Measurements from ENCODE around the gene ARFIP2. TPM values are rescaled to one million over a fixed set of nuclear protein-coding genes. Genes with fewer than 3 reads are reported as not detected.

The ARFIP2 gene
- total RNA-seq, 1 experiment from 2014 or later = 65.2 TPM

DNA sequence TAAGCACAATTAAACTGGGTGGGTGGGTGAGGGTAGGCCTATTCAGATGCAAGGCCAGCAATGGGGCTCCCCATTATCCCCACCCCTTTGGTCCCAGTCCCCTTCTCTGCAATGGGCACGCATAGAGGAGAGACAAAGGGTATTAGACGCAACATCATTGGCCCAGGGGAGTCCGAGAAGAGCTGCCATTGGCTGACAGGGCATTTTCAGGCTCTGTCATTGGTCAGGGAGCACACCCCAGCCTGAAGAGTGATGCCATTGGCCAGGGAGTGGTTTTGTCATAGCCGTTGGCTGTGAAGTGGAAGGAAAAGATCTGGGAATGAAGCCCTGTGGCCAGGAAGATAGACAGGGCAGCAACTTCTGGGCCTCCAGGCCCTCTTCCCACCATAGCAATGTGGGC is 4.6 kb downstream of the ARFIP2 start:
- H3K27me3 ChIP-seq (ENCODE audit: low read length) = no peaks in the 10 kb centered on the region
- H3K9me2 ChIP-seq (replicated peaks; ENCODE audit: low read length) = no peaks in the 10 kb centered on the region
- CTCF ChIA-PET = interaction anchor here (1.8 kb wide), 1 partner anchor 97 kb away, joined by 4 read pairs; no protein-coding TSS in a partner anchor
- ATAC-seq (no peak), DNase-seq (no peak)
- H3K79me2 ChIP-seq (ENCODE audit: low read length) = peaks cover 27% of the 10 kb centered on the region
- intact Hi-C loops (cut with micrococcal nuclease) = loop anchor here (1.0 kb wide), 1 partner anchor 29 kb away; no protein-coding TSS in a partner anchor
- peaks cover 34% of the 10 kb centered on the region for H3K4me1 ChIP-seq (ENCODE audit: insufficient read depth, low read length)
- POLR2A ChIA-PET (ENCODE audit: unreplicated experiment) = no interaction called here
- H3K9ac ChIP-seq (ENCODE audit: low read length) = no peak overlapping the region
- no peaks in the 10 kb centered on the region for H3F3A ChIP-seq (ENCODE audit: low read length, unreplicated experiment)
- no peaks in the 10 kb centered on the region for H4K20me1 ChIP-seq (ENCODE audit: low read length)
- H2AFZ ChIP-seq (ENCODE audit: low read length) = no peak overlapping the region
- TF ChIP-seq EZH2 (IDR thresholded peaks at IDR 0.05; ENCODE audit: low read length, unreplicated experiment) (no peak), EZH2phosphoT487 (IDR thresholded peaks at IDR 0.05; ENCODE audit: borderline replicate concordance, low read length) (no peak)
- TF ChIP-seq, protein P1, sequence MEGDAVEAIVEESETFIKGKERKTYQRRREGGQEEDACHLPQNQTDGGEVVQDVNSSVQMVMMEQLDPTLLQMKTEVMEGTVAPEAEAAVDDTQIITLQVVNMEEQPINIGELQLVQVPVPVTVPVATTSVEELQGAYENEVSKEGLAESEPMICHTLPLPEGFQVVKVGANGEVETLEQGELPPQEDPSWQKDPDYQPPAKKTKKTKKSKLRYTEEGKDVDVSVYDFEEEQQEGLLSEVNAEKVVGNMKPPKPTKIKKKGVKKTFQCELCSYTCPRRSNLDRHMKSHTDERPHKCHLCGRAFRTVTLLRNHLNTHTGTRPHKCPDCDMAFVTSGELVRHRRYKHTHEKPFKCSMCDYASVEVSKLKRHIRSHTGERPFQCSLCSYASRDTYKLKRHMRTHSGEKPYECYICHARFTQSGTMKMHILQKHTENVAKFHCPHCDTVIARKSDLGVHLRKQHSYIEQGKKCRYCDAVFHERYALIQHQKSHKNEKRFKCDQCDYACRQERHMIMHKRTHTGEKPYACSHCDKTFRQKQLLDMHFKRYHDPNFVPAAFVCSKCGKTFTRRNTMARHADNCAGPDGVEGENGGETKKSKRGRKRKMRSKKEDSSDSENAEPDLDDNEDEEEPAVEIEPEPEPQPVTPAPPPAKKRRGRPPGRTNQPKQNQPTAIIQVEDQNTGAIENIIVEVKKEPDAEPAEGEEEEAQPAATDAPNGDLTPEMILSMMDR (conservative IDR thresholded peaks at IDR 0.05; ENCODE audit: low read depth, low read length) = no peak
- H3K4me3 ChIP-seq (ENCODE audit: low read length) = no peak overlapping the region
- H3K36me3 ChIP-seq (ENCODE audit: low read depth, low read length) = peaks cover 15% of the 10 kb centered on the region; the same call in 1 of the 2 replicates
- H3K27ac ChIP-seq (ENCODE audit: low read length) = no peak overlapping the region
- no peak overlapping the region for H3K4me2 ChIP-seq (ENCODE audit: low read length)
- no peaks in the 10 kb centered on the region for H3K9me3 ChIP-seq (ENCODE audit: low read length)
- no TSS peak for BruUV-seq (replicated peaks)

DNA sequence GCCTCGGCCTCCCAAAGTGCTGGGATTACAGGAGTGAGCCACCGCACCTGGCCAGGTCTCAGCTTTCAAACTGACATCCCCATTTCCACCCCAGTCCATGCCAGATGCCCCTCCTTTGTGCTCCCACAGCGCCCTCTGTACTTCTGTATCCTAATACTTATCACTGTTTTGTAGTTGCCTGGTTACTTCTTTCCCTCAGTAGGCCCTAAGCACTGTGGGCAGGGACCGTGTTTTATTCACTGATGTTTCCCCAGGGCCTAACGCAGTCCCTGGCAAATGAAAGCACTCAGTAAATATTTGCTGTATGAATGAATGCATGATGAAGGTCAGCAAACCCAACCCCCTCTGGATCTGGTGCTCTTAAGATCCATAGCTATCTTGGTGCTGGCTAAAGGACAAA is 5.2 kb downstream of the ARFIP2 start:
- no peak overlapping the region for H3K27ac ChIP-seq (ENCODE audit: low read length)
- H3F3A ChIP-seq (ENCODE audit: low read length, unreplicated experiment) = no peaks in the 10 kb centered on the region
- no peaks in the 10 kb centered on the region for H3K9me3 ChIP-seq (ENCODE audit: low read length)
- H2AFZ ChIP-seq (ENCODE audit: low read length) = no peak overlapping the region
- H3K79me2 ChIP-seq (ENCODE audit: low read length) = peaks cover 21% of the 10 kb centered on the region
- no peaks in the 10 kb centered on the region for H4K20me1 ChIP-seq (ENCODE audit: low read length)
- TF ChIP-seq EZH2 (IDR thresholded peaks at IDR 0.05; ENCODE audit: low read length, unreplicated experiment) = no peak
- TF ChIP-seq, protein P1 (conservative IDR thresholded peaks at IDR 0.05; ENCODE audit: low read depth, low read length) = peak; percentile 32; the same call in 1 of the 2 replicates
- no peak overlapping the region for H3K4me3 ChIP-seq (ENCODE audit: low read length)
- H3K4me2 ChIP-seq (ENCODE audit: low read length) = no peak overlapping the region
- intact Hi-C loops (cut with micrococcal nuclease) = loop anchor here (1.0 to 2.0 kb wide), 2 partner anchors 29 to 85 kb away; partner anchors contain the start of gene SMPD1
- BruUV-seq (replicated peaks) = no TSS peak
- DNase-seq (peak; percentile 48), ATAC-seq (peak; percentile 23)
- ChIA-PET POLR2A (ENCODE audit: unreplicated experiment) (interaction anchor here (0.7 kb wide), 1 partner anchor 56 kb away, joined by 20 read pairs; no protein-coding TSS in a partner anchor), CTCF (interaction anchor here (1.8 kb wide), 1 partner anchor 97 kb away, joined by 4 read pairs; no protein-coding TSS in a partner anchor)
- no peaks in the 10 kb centered on the region for H3K9me2 ChIP-seq (replicated peaks; ENCODE audit: low read length)
- no peaks in the 10 kb centered on the region for H3K27me3 ChIP-seq (ENCODE audit: low read length)
- peaks cover 34% of the 10 kb centered on the region for H3K4me1 ChIP-seq (ENCODE audit: insufficient read depth, low read length)
- H3K9ac ChIP-seq (ENCODE audit: low read length) = no peak overlapping the region
- peaks cover 15% of the 10 kb centered on the region; the same call in 1 of the 2 replicates for H3K36me3 ChIP-seq (ENCODE audit: low read depth, low read length)

DNA sequence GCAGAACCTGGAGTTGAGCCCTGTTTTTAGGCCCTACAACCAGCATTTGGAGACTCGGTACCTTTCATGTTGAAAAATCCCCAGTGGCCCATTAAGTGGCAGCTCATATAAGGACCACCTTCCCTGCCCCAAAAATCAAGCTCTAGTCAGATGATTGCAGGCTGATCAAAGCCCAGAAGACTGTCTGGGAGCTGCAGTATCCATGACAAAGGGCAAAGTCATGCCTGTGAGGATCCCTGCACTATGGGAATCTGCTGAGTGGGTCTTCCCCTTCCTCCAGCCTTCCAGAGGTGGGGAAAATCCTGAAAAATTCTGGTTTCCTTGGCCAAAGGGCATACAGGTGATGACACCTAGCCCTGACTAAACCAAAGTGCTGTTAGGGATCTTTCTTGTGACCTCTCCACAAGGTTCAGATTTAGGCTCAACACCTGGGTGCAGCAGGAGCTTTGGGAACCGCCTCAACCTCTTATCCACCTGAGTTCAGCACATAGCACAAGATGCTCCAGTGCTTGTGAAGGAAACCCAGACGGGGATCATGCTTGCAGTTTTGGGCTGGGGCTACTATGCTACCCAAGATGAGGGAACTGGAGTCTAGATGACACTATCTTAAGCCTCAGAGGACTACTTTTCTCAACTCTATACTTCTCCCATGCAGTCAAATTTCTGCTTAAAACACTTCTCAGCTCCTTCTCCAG is 6.2 kb downstream of the ARFIP2 start:
- Histone ChIP-seq H3K27ac (ENCODE audit: low read length) (peak overlapping the region; percentile 84), H3K4me2 (ENCODE audit: low read length) (peak overlapping the region; percentile 87), H3K4me1 (ENCODE audit: insufficient read depth, low read length) (peaks cover 30% of the 10 kb centered on the region), H3K9ac (ENCODE audit: low read length) (peak overlapping the region; percentile 74; the same call in 1 of the 2 replicates), H3K27me3 (ENCODE audit: low read length) (no peaks in the 10 kb centered on the region), H3K9me3 (ENCODE audit: low read length) (no peaks in the 10 kb centered on the region), H4K20me1 (ENCODE audit: low read length) (no peaks in the 10 kb centered on the region), H3K9me2 (replicated peaks; ENCODE audit: low read length) (no peaks in the 10 kb centered on the region), H3K79me2 (ENCODE audit: low read length) (peaks cover 11% of the 10 kb centered on the region), H3K36me3 (ENCODE audit: low read depth, low read length) (peaks cover 15% of the 10 kb centered on the region; the same call in 1 of the 2 replicates), H3F3A (ENCODE audit: low read length, unreplicated experiment) (no peaks in the 10 kb centered on the region), H3K4me3 (ENCODE audit: low read length) (peak overlapping the region; percentile 69; the same call in 1 of the 2 replicates), H2AFZ (ENCODE audit: low read length) (no peak overlapping the region)
- DNase-seq (no peak), ATAC-seq (no peak)
- no TSS peak for BruUV-seq (replicated peaks)
- intact Hi-C loops (cut with micrococcal nuclease) = loop anchor here (2.0 kb wide), 1 partner anchor 84 kb away; the partner anchor contains the start of gene SMPD1
- POLR2A ChIA-PET (ENCODE audit: unreplicated experiment) = no interaction called here
- CTCF ChIA-PET = interaction anchor here (0.6 to 1.8 kb wide), 4 partner anchors 25 to 172 kb away, joined by 3 to 6 read pairs (median 4); no protein-coding TSS in a partner anchor
- TF ChIP-seq, protein P1 (conservative IDR thresholded peaks at IDR 0.05; ENCODE audit: low read depth, low read length) = no peak
- no peak for TF ChIP-seq EZH2phosphoT487 (IDR thresholded peaks at IDR 0.05; ENCODE audit: borderline replicate concordance, low read length)
- no peak for TF ChIP-seq EZH2 (IDR thresholded peaks at IDR 0.05; ENCODE audit: low read length, unreplicated experiment)
